ENCODE measurements around the gene E2F6. TPM values are rescaled to one million over a fixed set of nuclear protein-coding genes. Genes with fewer than 3 reads are reported as not detected.

The E2F6 gene
- total and polyA plus RNA-seq, 10 of the 15 experiments (the other 5 are each of a cell fraction or from before 2014, with no cell fraction given), result 4.2 to 15.5 (median 11.3) TPM

DNA sequence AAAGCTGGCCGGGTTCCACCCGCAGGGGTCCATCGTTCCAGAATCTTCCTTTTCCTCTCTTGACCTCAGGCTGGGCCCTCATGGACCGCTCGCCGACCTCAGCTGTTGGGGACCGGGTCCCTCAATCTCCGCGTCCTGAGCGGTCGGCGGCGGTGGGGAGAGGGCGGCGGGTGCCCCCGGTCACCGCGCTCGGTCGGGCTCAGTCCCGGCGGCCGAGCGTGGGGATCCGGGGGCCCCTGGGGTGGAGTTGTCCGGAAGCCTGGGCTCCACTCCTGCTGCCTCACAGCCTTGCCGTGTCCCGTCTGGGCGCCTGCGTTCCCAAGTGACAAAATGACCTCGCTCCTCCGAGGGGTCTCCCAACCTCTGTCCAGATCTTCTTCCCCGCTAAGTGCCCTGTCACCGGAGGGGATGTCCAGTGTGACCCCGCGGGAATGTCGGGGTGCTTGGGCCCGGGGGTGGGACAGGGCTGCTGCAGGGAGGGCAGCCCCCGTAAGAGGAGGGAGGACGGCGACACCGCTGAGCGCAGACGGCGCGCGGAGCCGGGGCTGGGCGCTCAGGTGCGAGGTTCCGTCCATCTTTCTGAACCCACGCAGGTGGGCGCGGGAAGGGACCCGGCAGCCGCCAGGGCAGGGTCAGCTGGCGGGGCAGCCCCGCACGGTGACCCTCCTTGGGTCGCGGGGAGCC lies 16.0 kb upstream of the E2F6 start (continued):
- TF ChIP-seq PRDM15 (CRISPR knock-in tag; IDR thresholded peaks at IDR 0.05) (no peak), REST (IDR thresholded peaks at IDR 0.05; ENCODE audit: low read depth, low read length) (no peak), ZZZ3 (IDR thresholded peaks at IDR 0.05; ENCODE audit: control insufficient read depth, insufficient read length, low read depth) (no peak), TCF7 (IDR thresholded peaks at IDR 0.05; ENCODE audit: borderline replicate concordance) (no peak), MYC (IDR thresholded peaks at IDR 0.05; ENCODE audit: insufficient read depth, insufficient read length, insufficient replicate concordance, low read length, severe bottlenecking) (no peak), NFXL1 (IDR thresholded peaks at IDR 0.05; ENCODE audit: borderline replicate concordance) (no peak), STAT1 (conservative IDR thresholded peaks at IDR 0.05) (no peak), MYB (IDR thresholded peaks at IDR 0.05; ENCODE audit: borderline replicate concordance, low read depth, low read length) (no peak), NFYB (IDR thresholded peaks at IDR 0.05; ENCODE audit: insufficient read depth, low read depth, low read length) (no peak), MXI1 (IDR thresholded peaks at IDR 0.05; ENCODE audit: low read depth, low read length) (no peak), KDM1A (IDR thresholded peaks at IDR 0.05; ENCODE audit: borderline replicate concordance) (no peak), PML (IDR thresholded peaks at IDR 0.05; ENCODE audit: low read length) (no peak)
- TF ChIP-seq, protein P1, sequence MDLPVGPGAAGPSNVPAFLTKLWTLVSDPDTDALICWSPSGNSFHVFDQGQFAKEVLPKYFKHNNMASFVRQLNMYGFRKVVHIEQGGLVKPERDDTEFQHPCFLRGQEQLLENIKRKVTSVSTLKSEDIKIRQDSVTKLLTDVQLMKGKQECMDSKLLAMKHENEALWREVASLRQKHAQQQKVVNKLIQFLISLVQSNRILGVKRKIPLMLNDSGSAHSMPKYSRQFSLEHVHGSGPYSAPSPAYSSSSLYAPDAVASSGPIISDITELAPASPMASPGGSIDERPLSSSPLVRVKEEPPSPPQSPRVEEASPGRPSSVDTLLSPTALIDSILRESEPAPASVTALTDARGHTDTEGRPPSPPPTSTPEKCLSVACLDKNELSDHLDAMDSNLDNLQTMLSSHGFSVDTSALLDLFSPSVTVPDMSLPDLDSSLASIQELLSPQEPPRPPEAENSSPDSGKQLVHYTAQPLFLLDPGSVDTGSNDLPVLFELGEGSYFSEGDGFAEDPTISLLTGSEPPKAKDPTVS (IDR thresholded peaks at IDR 0.05; ENCODE audit: low read depth, low read length), result no peak
- TF ChIP-seq, protein P2, sequence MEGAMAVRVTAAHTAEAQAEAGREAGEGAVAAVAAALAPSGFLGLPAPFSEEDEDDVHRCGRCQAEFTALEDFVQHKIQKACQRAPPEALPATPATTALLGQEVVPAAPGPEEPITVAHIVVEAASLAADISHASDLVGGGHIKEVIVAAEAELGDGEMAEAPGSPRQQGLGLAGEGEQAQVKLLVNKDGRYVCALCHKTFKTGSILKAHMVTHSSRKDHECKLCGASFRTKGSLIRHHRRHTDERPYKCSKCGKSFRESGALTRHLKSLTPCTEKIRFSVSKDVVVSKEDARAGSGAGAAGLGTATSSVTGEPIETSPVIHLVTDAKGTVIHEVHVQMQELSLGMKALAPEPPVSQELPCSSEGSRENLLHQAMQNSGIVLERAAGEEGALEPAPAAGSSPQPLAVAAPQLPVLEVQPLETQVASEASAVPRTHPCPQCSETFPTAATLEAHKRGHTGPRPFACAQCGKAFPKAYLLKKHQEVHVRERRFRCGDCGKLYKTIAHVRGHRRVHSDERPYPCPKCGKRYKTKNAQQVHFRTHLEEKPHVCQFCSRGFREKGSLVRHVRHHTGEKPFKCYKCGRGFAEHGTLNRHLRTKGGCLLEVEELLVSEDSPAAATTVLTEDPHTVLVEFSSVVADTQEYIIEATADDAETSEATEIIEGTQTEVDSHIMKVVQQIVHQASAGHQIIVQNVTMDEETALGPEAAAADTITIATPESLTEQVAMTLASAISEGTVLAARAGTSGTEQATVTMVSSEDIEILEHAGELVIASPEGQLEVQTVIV (IDR thresholded peaks at IDR 0.05; ENCODE audit: borderline replicate concordance, partially characterized antibody), result no peak
- TF ChIP-seq, protein P3, sequence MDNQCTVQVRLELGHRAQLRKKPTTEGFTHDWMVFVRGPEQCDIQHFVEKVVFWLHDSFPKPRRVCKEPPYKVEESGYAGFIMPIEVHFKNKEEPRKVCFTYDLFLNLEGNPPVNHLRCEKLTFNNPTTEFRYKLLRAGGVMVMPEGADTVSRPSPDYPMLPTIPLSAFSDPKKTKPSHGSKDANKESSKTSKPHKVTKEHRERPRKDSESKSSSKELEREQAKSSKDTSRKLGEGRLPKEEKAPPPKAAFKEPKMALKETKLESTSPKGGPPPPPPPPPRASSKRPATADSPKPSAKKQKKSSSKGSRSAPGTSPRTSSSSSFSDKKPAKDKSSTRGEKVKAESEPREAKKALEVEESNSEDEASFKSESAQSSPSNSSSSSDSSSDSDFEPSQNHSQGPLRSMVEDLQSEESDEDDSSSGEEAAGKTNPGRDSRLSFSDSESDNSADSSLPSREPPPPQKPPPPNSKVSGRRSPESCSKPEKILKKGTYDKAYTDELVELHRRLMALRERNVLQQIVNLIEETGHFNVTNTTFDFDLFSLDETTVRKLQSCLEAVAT (IDR thresholded peaks at IDR 0.05), result no peak
